ENCODE measurements around the gene NUTM1. TPM values are rescaled to one million over a fixed set of nuclear protein-coding genes. Genes with fewer than 3 reads are reported as not detected.

NUTM1 gene
- total and polyA plus RNA-seq, 2 donors (not counting 1 experiment from before 2014, with no cell fraction given), result not detected

DNA sequence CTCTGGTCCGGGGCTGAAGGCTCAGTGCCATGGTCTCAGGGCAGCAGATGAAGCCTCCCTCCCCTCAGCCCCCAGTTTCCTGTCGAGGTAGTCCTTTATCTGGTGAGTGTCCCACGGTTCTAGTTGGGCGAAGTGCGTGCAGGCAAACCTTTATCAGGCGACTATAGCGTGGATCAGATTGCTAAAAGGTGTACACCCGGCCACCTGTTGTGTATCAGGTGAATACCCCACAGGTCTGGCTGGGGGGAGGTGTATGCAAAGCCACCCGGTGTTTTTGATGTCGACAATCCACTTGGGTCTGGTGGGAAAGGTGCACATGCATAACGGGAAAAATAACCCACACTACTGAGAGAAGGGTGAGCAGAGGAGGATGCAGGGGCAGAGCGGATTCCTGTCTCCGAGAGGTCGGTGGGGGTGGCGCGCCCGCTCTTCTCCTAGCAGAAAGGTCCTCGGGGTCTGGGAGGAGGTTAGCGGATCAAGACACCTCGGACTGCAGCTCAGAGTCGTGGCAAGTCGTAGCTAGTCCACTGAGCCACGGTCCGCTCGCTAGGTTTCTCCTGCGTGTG lies 6.0 kb upstream of the NUTM1 start:
- ChIA-PET CTCF (interaction anchor here (0.8 to 5.3 kb wide), 7 partner anchors 9 to 251 kb away, joined by 3 to 37 read pairs (median 5); partner anchors contain the start of genes EMC4 and LPCAT4), POLR2A (interaction anchor here (0.5 to 2.2 kb wide), 4 partner anchors 8 to 284 kb away, joined by 3 to 21 read pairs (median 8); partner anchors contain the start of gene LPCAT4)
- Mint-ChIP-seq H3K4me1 (peaks cover 54% of the 10 kb centered on the region), H3K27ac (peak overlapping the region; percentile 99), H3K4me3 (peak overlapping the region; percentile 100), H3K9me3 (ENCODE audit: insufficient read depth) (no peaks in the 10 kb centered on the region), H3K27me3 (no peaks in the 10 kb centered on the region)
- TF ChIP-seq, protein P1, sequence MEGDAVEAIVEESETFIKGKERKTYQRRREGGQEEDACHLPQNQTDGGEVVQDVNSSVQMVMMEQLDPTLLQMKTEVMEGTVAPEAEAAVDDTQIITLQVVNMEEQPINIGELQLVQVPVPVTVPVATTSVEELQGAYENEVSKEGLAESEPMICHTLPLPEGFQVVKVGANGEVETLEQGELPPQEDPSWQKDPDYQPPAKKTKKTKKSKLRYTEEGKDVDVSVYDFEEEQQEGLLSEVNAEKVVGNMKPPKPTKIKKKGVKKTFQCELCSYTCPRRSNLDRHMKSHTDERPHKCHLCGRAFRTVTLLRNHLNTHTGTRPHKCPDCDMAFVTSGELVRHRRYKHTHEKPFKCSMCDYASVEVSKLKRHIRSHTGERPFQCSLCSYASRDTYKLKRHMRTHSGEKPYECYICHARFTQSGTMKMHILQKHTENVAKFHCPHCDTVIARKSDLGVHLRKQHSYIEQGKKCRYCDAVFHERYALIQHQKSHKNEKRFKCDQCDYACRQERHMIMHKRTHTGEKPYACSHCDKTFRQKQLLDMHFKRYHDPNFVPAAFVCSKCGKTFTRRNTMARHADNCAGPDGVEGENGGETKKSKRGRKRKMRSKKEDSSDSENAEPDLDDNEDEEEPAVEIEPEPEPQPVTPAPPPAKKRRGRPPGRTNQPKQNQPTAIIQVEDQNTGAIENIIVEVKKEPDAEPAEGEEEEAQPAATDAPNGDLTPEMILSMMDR (IDR thresholded peaks at IDR 0.05), result no peak
- no peak for TF ChIP-seq EZH2 (IDR thresholded peaks at IDR 0.05; ENCODE audit: borderline replicate concordance, insufficient read depth, low read depth, low read length, poor library complexity, severe bottlenecking)
- WGBS (ENCODE audit: insufficient coverage), result under 1% methylated on average over 23 of the region's 26 CpGs
- Histone ChIP-seq H3K4me1 (ENCODE audit: control insufficient read depth in 2 of 2, insufficient read depth in 2 of 2, low read length in 2 of 2) (peaks cover 38 to 40% of the 10 kb centered on the region in 2 donors), H3K27ac (ENCODE audit: low read length in 2 of 2) (peak overlapping the region; percentile 87 to 93), H3K27me3 (replicated peaks in 1 of 4; ENCODE audit: control extremely low read depth in 1 of 4, control insufficient read depth in 3 of 4, insufficient read depth in 4 of 4, low read length in 3 of 4) (no peaks in the 10 kb centered on the region), H3K36me3 (replicated peaks in 1 of 2; ENCODE audit: control extremely low read depth in 1 of 2, control insufficient read depth in 1 of 2, extremely low read depth in 1 of 2, insufficient read depth in 2 of 2, low read length in 1 of 2) (peaks cover 0 to 26% of the 10 kb centered on the region in 2 experiments), H3K79me2 (ENCODE audit: control insufficient read depth, insufficient read depth, low read length) (peaks cover 98% of the 10 kb centered on the region), H2AFZ (ENCODE audit: insufficient read depth, low read depth, low read length, poor library complexity, severe bottlenecking) (peak overlapping the region; percentile 80), H3K4me2 (replicated peaks; ENCODE audit: low read depth, low read length, poor library complexity, severe bottlenecking) (peak overlapping the region; percentile 85), H3K9ac (ENCODE audit: low read length) (peak overlapping the region; percentile 98), H3K4me3 (ENCODE audit: control extremely low read depth in 1 of 5, extremely low read depth in 1 of 5, insufficient read depth in 1 of 5, low read depth in 2 of 5, low read length in 4 of 5) (peak overlapping the region; percentile 96 to 98 (median 97)), H4K20me1 (ENCODE audit: control insufficient read depth, insufficient read depth, low read length, poor library complexity, severe bottlenecking) (no peaks in the 10 kb centered on the region), H3K9me3 (ENCODE audit: control extremely low read depth in 1 of 3, control insufficient read depth in 2 of 3, insufficient read depth in 1 of 3, low read length in 2 of 3) (no peaks in the 10 kb centered on the region)
- intact Hi-C loops (cut with micrococcal nuclease), result loop anchor here (1.0 to 10.0 kb wide), 3 partner anchors 30 to 648 kb away; partner anchors contain the start of genes AVEN, LPCAT4 and ZNF770
- ATAC-seq (ENCODE audit: low read depth) (peak; percentile 0), DNase-seq (peak; percentile 62)

All from B cell (primary cell).